ENCODE results near the gene RIN3. TPM values are rescaled to one million over a fixed set of nuclear protein-coding genes. Genes with fewer than 3 reads are reported as not detected.

RIN3 gene
- total RNA-seq, 1 donor from 2014 or later, result 70.6 TPM

DNA sequence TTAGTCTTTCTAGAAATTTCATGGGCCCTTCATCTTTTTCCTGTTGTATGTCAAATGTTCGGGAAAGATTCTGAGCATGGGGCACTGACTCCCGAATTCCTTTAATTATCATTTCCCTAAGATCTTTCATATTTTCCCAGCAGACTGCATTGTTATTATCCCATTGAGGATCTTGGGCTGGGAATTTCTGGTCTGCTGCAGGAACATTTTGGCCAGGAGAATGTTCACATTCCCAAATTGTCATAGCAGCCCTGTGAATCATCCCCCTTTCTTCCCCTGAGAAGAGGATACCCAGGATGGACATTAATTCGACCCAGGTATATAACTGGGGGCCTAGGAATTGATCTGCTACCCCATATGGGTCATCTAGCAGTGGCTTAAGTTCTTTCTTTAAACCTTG lies 112.5 kb downstream of the RIN3 start:
- DNase-seq (no peak), ATAC-seq (no peak)
- H3K4me1 ChIP-seq, result no peaks in the 10 kb centered on the region
- no peak overlapping the region for H3K4me3 ChIP-seq
- no peak overlapping the region for H3K27ac ChIP-seq
- peaks cover 28% of the 10 kb centered on the region for H3K9me3 ChIP-seq
- no peaks in the 10 kb centered on the region for H3K27me3 ChIP-seq (ENCODE audit: low read depth)
- H3K36me3 ChIP-seq, result no peaks in the 10 kb centered on the region
- intact Hi-C loops (cut with DNase I), result no loop called here
- TF ChIP-seq, protein P1, sequence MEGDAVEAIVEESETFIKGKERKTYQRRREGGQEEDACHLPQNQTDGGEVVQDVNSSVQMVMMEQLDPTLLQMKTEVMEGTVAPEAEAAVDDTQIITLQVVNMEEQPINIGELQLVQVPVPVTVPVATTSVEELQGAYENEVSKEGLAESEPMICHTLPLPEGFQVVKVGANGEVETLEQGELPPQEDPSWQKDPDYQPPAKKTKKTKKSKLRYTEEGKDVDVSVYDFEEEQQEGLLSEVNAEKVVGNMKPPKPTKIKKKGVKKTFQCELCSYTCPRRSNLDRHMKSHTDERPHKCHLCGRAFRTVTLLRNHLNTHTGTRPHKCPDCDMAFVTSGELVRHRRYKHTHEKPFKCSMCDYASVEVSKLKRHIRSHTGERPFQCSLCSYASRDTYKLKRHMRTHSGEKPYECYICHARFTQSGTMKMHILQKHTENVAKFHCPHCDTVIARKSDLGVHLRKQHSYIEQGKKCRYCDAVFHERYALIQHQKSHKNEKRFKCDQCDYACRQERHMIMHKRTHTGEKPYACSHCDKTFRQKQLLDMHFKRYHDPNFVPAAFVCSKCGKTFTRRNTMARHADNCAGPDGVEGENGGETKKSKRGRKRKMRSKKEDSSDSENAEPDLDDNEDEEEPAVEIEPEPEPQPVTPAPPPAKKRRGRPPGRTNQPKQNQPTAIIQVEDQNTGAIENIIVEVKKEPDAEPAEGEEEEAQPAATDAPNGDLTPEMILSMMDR (IDR thresholded peaks at IDR 0.05), result no peak

DNA sequence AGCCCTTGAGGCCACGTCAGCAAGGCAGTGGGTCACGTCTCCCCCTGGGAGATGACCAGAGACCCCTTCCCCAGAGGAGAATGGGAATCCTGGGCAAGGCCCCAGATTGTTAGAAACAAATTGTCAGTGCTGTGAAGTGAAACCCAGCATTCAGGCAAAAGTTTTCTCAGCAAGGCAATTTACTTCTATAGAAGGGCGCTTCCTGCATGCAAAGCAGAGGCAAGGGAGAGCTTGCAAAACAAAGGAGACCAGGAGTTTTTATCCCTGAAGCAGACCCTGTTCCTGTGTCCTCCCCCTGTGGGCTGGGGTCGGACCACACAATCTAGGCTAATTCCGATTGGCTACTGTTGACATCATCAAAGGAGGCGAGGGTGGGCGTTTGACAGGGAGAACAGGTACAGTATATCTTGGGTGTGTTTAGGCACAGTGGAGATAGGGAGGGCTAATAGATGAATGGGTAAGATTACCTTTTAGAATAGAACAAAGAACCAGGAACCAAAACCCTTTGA lies 114.2 kb downstream of the RIN3 start:
- TF ChIP-seq, protein P1 (IDR thresholded peaks at IDR 0.05), result no peak
- no peak overlapping the region for H3K27ac ChIP-seq

DNA sequence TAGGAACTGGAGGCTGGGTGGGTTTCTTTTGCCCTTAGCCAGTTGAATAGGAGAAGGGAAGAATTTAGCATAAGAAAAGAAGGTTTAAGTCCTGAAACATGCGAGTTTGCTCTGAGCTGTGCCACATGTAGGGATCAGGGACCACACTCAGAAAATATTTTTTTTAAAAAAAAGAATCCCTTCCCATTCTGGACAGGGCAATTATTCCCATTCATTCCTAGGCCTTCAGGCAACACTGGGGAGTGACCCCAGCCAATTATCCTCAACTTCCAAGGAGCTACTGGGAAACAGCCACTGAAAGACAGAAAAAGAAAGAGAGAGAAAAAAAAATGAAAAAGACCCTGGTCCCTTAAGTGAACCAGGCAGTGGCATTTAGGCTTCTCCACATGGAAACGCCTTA lies 115.1 kb downstream of the RIN3 start:
- peaks cover 10% of the 10 kb centered on the region for H3K4me1 ChIP-seq
- DNase-seq, result no peak
- no peak overlapping the region for H3K27ac ChIP-seq
- H3K9me3 ChIP-seq, result peaks cover 17% of the 10 kb centered on the region
- H3K4me3 ChIP-seq, result no peak overlapping the region
- no peaks in the 10 kb centered on the region for H3K36me3 ChIP-seq
- H3K27me3 ChIP-seq (ENCODE audit: low read depth), result no peaks in the 10 kb centered on the region
- TF ChIP-seq, protein P1 (IDR thresholded peaks at IDR 0.05), result no peak
- intact Hi-C loops (cut with DNase I), result no loop called here
- no peak for ATAC-seq

More for the DNA sequence above, 114.2 kb downstream of the RIN3 start:
- Histone ChIP-seq H3K4me3 (no peak overlapping the region), H3K27me3 (ENCODE audit: low read depth) (no peaks in the 10 kb centered on the region), H3K9me3 (peaks cover 18% of the 10 kb centered on the region), H3K36me3 (no peaks in the 10 kb centered on the region), H3K4me1 (peaks cover 2% of the 10 kb centered on the region)
- no peak for DNase-seq
- no peak for ATAC-seq
- intact Hi-C loops (cut with DNase I), result no loop called here

DNA sequence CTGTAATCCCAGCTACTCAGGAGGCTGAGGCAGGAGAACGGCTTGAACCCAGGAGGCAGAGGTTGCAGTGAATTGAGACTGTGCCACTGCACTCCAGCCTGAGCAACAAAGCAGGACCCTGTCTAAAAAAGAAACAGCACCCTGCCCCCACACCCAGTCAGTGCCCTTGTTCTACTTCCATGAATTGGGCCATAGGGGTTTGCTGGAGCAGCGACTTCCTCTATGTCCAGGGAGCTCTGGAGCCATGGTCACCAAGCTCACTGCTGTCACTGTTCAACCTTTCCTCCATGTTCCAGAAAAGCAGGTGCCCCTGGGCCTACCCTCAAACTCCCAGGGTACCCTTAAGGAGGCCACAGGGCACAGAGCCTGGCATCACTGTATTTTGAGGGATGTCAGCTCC lies 116.8 kb downstream of the RIN3 start:
- TF ChIP-seq, protein P1 (IDR thresholded peaks at IDR 0.05), result no peak
- Histone ChIP-seq H3K27me3 (ENCODE audit: low read depth) (no peaks in the 10 kb centered on the region), H3K36me3 (no peaks in the 10 kb centered on the region), H3K4me3 (no peak overlapping the region), H3K27ac (no peak overlapping the region), H3K9me3 (peaks cover 17% of the 10 kb centered on the region), H3K4me1 (peaks cover 10% of the 10 kb centered on the region)
- peak in 1 of 2 donors; percentile 56 for ATAC-seq
- no peak for DNase-seq
- intact Hi-C loops (cut with DNase I), result no loop called here

DNA sequence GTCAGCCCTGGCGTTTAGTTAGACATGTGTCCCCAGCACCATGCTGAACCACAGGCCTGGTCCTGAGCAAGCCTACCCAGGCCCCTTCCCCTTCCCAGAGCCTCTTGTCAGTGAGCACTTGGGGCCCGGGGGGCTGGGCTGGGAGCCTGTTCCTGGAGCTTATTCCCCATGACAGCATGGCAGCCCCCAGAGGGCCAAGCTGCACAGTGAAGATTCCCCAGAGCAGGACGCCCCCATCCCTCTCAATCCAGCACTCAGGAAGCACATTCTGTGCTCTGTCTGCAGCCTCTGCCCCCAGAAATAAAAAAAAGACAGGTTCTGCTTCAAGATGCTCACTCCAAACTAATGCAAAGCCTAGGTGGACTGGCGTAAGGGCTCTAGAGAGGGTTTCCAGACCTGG lies 117.5 kb downstream of the RIN3 start:
- intact Hi-C loops (cut with DNase I), result no loop called here
- peaks cover 10% of the 10 kb centered on the region for H3K4me1 ChIP-seq
- no peaks in the 10 kb centered on the region for H3K27me3 ChIP-seq (ENCODE audit: low read depth)
- H3K4me3 ChIP-seq, result no peak overlapping the region
- ATAC-seq (no peak), DNase-seq (no peak)
- no peak overlapping the region for H3K27ac ChIP-seq
- TF ChIP-seq, protein P1 (IDR thresholded peaks at IDR 0.05), result no peak
- H3K36me3 ChIP-seq, result no peaks in the 10 kb centered on the region
- H3K9me3 ChIP-seq, result peaks cover 17% of the 10 kb centered on the region

Data from lower lobe of right lung (tissue), 2 donors.